ENCODE results near the gene SULT1E1. TPM values are rescaled to one million over a fixed set of nuclear protein-coding genes. Genes with fewer than 3 reads are reported as not detected.

The SULT1E1 gene
- total and polyA plus RNA-seq, 4 donors = 1.8 to 63.0 (median 20.4) TPM

DNA sequence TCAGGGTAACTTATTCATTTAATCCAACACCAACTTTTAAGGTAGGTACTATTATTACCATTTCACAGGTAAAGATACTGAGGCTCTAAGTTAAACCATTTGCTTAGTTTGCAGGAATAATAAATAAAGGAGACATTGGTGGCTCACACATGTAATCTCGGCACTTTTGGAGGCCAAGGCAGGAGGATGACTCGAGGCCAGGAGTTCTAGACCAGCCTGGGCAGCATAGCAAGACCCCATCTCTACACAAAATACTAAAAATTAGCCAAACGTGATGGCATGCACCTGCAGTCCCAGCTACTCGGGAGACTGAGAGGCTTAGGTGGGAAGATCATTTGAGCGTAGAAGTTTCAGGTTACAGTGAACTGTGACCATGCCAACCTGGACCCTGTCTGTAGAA, 37.7 kb downstream of the SULT1E1 start (continued):
- TF ChIP-seq JUND (IDR thresholded peaks at IDR 0.05) = no peak
- TF ChIP-seq, protein P1, sequence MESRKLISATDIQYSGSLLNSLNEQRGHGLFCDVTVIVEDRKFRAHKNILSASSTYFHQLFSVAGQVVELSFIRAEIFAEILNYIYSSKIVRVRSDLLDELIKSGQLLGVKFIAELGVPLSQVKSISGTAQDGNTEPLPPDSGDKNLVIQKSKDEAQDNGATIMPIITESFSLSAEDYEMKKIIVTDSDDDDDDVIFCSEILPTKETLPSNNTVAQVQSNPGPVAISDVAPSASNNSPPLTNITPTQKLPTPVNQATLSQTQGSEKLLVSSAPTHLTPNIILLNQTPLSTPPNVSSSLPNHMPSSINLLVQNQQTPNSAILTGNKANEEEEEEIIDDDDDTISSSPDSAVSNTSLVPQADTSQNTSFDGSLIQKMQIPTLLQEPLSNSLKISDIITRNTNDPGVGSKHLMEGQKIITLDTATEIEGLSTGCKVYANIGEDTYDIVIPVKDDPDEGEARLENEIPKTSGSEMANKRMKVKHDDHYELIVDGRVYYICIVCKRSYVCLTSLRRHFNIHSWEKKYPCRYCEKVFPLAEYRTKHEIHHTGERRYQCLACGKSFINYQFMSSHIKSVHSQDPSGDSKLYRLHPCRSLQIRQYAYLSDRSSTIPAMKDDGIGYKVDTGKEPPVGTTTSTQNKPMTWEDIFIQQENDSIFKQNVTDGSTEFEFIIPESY (IDR thresholded peaks at IDR 0.05) = no peak
- TF ChIP-seq HNF4A (conservative IDR thresholded peaks at IDR 0.05) = no peak
- TF ChIP-seq SP1 (IDR thresholded peaks at IDR 0.05) = no peak
- no peak for TF ChIP-seq TAF1 (conservative IDR thresholded peaks at IDR 0.05)
- no peak for TF ChIP-seq NR2F2 (IDR thresholded peaks at IDR 0.05)
- TF ChIP-seq RAD21 (IDR thresholded peaks at IDR 0.05) = no peak
- TF ChIP-seq GABPA (IDR thresholded peaks at IDR 0.05 in 1 of 2, conservative IDR thresholded peaks at IDR 0.05 in 1 of 2) = no peak
- TF ChIP-seq RXRA (IDR thresholded peaks at IDR 0.05) = no peak

- Histone ChIP-seq H3K9ac (ENCODE audit: low read depth in 1 of 2, low read length in 2 of 2) (no peak overlapping the region), H3K36me3 (ENCODE audit: control insufficient read depth in 4 of 4, insufficient read depth in 3 of 4, low read depth in 1 of 4, low read length in 3 of 4) (no peaks in the 10 kb centered on the region), H3K9me3 (ENCODE audit: control insufficient read depth in 4 of 4, low read length in 3 of 4) (no peaks in the 10 kb centered on the region), H3K4me3 (ENCODE audit: low read depth in 1 of 3, low read length in 3 of 3) (no peak overlapping the region), H3K27ac (ENCODE audit: low read depth in 1 of 2, low read length in 2 of 2) (no peak overlapping the region), H3K27me3 (ENCODE audit: control insufficient read depth in 4 of 4, insufficient read depth in 4 of 4, low read length in 3 of 4) (no peaks in the 10 kb centered on the region), H3K4me1 (ENCODE audit: control insufficient read depth in 4 of 4, insufficient read depth in 4 of 4, low read length in 3 of 4) (peaks cover 0 to 4% (median 1%) of the 10 kb centered on the region in 4 donors)
- 81% methylated on average over 1 of the region's 1 CpG for WGBS
- no peak for DNase-seq (ENCODE audit: low spot score)
- TF ChIP-seq MAX (IDR thresholded peaks at IDR 0.05) = no peak
- TF ChIP-seq GABPA (IDR thresholded peaks at IDR 0.05 in 1 of 2, conservative IDR thresholded peaks at IDR 0.05 in 1 of 2) = no peak
- TF ChIP-seq RAD21 (IDR thresholded peaks at IDR 0.05) = no peak
- no peak for TF ChIP-seq YY1 (IDR thresholded peaks at IDR 0.05)
- TF ChIP-seq RXRA (IDR thresholded peaks at IDR 0.05) = no peak
- no peak for TF ChIP-seq REST (IDR thresholded peaks at IDR 0.05)
- TF ChIP-seq, protein P1 (IDR thresholded peaks at IDR 0.05) = no peak
- no peak for TF ChIP-seq EGR1 (IDR thresholded peaks at IDR 0.05; ENCODE audit: low read depth in 2 of 2)
These were observed 41.8 kb downstream of the SULT1E1 start for GRCh38 chr4:69818060-69818639.
